Fibroblast of skin of left quadriceps (primary cell): ENCODE results near the gene CEPT1.

Experiments used
- DNase-seq, 2 experiments: peaks; one replicate each; pipeline ENCODE4 v3.0.0-alpha.2; 2013; ENCODE audit warnings: low read depth in 2 of 2

CEPT1 gene

DNA sequence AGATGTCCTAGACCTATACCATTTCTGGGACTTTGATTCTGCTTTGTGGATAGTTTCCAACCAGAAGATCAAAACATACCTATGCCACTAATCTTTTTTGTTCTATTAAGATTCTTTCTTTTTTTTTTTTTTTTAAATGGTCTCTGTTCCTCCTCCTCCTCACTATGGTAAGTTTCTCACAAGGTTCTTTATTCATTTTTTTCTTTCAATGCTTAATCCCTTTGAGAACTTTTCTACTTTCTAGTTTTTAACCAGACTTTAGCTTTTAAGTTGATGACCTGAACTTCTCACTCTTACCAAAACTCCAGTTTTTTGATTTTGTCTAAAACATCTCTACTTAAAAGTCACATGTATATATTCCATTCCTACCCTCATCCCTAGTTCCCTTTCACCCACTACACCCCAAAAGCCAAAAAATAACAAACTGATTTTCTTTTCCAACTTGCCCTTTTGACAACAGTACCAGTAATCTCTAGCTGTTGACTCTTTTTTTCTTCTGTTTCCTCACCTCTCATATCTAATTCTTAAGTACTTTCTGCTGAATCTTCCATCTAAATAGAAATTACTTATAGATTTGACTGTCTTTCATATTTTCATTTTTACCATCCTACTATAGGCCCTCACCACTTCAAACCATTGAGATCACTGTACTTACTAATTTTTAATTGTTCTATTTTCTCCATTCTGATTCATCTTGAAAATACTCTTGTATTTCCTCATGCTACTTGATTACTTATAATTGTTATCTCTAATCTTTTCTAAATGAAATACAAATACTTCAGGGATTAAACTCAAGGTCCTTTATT lies 6.1 kb downstream of the CEPT1 start:
- no peak for DNase-seq

GRCh38 chr1:111147948-111148347 lies 7.9 kb downstream of the CEPT1 start:
- no peak for DNase-seq

DNA sequence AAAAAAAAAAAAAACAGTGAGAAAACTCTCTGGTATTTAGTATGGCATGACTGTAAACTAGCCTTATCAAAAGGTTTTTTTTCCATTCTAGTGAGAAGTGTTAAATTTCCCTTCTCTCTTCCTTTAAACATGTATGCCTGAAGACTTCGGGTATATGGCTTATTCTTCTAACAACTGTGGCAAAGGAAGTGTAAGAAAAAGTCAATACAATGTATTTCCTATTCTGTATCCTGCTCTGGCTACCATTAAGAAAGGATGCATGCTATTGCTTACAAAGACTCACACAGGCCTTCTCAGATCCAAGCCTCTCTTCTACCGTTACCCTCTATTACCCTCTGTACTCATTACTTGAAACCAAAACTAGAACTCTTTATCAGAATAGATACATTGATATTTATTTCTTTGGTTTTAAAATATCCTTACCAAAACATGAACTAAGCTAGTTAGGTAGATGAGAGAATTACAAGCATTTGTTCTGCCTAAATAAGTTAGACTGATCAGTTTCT lies 8.4 kb downstream of the CEPT1 start:
- no peak for DNase-seq

GRCh38 chr1:111151838-111152237 lies 11.8 kb downstream of the CEPT1 start:
- DNase-seq: no peak

GRCh38 chr1:111154021-111154999 lies 14.3 kb downstream of the CEPT1 start:
- DNase-seq: no peak

- DNase-seq: no peak
Measured at GRCh38 chr1:111157431-111157830, 17.4 kb downstream of the CEPT1 start.

DNA sequence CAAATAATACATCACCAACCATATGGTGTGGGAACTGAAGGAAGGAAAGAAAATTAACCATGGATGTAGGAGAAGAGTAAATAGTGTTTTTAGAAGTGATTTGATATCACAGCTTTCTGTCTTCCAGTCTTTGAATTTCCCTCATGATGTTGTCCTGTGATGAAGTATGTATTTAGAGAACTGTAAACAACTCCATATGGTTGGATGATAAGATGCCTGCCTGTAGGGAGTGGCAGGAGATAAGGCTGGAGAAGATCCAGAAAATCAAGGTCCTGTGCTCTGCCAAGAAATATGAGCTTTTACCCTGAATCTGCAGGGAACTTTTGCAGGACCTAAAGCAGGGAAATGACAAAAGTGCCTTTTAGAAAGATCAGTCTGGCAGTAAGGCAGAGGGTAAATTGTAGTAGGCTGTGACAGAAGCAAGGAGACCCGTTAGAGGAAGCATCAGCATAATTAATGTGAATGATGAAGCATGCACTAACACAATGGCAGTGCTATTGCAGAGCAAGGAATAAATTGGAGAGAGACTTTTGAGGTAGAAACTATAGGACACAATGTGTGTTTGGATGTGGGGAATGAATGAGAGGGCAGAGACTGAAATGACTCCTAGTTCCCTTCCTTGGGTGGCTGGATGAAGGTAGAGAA lies 21.9 kb downstream of the CEPT1 start:
- no peak for DNase-seq

DNA sequence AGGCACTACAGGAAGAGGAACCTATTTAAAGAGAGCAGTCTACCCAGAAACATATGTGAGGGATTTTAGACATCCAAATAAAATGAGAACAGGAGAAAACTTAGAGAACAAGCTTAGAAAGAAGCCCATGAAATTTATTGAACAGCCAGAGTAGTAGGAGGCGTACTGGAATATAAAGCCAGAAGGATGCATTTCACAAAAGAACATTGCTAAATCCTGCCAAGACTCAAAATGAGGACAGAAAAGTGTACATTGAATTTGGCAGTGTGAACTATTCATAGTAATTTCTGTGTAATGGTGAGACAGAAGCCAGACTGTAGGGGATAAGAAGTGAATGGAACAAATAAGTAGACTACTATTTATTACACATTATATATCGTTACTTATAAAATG lies 22.5 kb downstream of the CEPT1 start:
- DNase-seq: no peak

GRCh38 chr1:111163363-111163762 lies 23.3 kb downstream of the CEPT1 start:
- DNase-seq: no peak

DNA sequence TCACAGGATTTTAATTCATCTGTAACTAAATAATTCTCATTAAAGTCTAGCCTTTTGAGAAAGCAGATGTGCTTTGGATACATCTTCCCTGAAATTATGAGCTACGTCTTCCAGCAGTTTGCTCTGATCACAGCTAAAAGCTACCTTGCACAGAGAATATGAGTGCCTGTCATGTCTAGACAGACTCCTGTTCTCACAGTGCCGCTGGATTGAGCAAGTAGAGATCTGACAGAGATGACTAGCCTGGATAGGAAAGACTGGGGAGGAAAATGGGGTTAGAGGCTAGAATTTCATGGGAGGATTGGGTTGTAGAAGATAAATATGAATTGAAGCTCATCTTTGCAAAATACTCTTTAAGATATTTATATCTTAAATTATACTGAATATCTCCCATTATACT lies 24.1 kb downstream of the CEPT1 start:
- no peak for DNase-seq

GRCh38 chr1:111172463-111172862 lies 32.4 kb downstream of the CEPT1 start:
- no peak for DNase-seq

- no peak for DNase-seq
Measured at GRCh38 chr1:111174070-111174469, 34.0 kb downstream of the CEPT1 start.

GRCh38 chr1:111175349-111175748 lies 35.3 kb downstream of the CEPT1 start:
- no peak for DNase-seq

- DNase-seq: no peak
Measured at GRCh38 chr1:111176678-111177077, 36.7 kb downstream of the CEPT1 start.

DNA sequence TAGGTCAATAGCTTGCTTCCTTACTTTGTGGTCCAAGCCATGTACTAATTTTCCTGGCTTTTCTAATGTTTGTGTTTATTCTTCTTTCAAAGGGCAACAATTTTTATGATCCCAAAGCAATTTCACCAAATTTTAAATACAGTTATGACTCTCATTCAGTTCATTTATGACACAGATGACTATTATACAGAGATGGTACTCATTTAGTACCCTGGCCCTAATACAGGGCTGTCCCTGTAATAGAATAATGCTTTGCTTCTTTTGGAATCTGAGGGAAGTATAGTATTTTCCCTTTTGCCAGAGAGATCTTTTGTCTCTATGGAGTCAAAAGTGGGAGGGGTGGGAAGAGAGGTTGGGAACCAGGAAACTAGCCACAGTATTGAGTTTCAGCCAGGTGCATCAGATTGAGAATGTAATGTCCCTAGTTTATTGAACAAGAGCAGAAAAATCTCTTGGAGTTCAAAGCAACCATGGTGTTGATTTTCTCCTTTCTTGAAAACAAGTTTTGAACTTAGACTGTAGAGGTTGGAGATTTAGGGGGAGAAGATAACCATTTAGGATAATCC lies 40.0 kb downstream of the CEPT1 start:
- DNase-seq: no peak

GRCh38 chr1:111182052-111182451 lies 42.0 kb downstream of the CEPT1 start:
- DNase-seq: no peak

GRCh38 chr1:111183308-111184069 lies 43.5 kb downstream of the CEPT1 start:
- DNase-seq: no peak

GRCh38 chr1:111184663-111185062 lies 44.6 kb downstream of the CEPT1 start:
- no peak for DNase-seq

DNA sequence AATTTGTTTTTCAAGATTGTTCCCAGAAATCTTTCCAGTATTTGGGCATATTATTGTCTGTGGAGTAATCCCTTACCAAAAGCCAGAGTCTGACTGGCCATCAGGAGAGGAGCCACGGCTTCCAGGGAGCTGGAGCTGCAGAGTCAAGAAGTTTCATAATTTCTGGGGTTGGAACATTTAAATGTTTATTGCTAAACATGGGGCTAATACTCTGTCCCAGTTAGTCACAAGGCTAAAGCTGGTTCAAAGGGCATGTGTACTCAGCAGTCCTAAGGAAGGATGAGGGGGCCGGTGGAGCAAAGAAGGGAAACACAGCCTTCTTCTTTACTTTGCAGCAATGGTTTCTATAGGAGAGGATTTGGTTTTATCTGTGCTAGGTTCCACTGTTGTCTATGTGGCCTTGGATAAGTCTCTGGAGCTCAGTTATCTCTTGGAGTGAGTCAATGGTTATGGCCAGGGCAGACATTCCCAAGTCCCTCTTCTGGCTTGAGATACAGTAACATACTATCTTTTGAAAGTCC lies 51.0 kb downstream of the CEPT1 start:
- no peak for DNase-seq

DNA sequence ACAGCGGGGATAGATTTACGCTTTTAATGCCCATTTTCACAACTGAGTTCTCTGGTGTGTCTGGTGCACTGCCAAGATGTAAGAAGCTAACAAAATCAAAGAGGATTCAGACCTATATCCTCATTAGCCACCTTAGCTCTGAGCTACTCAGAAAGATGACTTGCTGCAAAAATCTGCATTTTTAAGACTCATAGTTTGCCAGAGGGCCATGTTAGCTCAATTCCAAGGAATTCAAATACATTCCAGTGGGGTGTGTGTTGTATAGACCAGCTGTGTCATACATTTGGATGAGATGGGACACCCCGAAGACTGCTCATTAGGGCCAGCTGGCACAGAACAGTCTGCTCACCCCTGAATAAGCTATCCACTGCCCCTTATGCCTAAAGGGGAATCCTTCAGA lies 51.5 kb downstream of the CEPT1 start:
- peak; percentile 42 to 45 for DNase-seq

GRCh38 chr1:111192074-111192473 lies 52.1 kb downstream of the CEPT1 start:
- DNase-seq: no peak
